Activated CD8-positive, alpha-beta memory T cell treated with anti-CD3 and anti-CD28 coated beads, Interleukin-2, amount 50 U/mL, for 24 hours (primary cell): ENCODE results near the gene IFITM1.
"Not testable (repeated sequence)": the region's sequence is repeated elsewhere in the genome, so short reads cannot be mapped to it uniquely, and the experiment has no call there.

Experiments
- DNase-seq: peaks from one replicate; pipeline ENCODE4 v3.0.0-alpha.2; 2020; ENCODE audit errors: extremely low read depth

The IFITM1 gene

GRCh38 chr11:293852-294661 is 19.8 kb upstream of the IFITM1 start:
- no peak for DNase-seq

DNA sequence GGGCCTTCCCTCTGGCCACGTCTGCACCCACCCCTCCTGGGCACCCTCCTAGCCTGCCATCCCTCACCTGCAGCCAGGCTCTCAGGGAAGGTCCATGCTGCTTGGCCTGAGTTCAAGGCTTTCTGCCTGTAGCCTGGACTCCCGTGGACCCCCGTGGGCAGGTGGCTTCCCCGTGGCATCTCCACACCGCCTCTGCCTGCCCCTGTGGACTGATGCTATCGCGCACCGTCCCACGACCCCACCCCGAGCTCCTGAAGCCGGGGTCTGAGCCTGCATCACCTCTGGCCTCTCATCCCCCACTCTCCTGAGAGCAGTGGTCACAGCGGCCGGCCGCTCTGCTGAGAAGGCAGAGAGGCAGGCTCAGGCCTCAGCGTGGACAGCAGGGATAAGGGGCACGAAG is 19.1 kb upstream of the IFITM1 start:
- DNase-seq = no peak

- DNase-seq = no peak
These were observed 18.3 kb upstream of the IFITM1 start for GRCh38 chr11:295351-296170.

GRCh38 chr11:296171-297050 is 17.4 kb upstream of the IFITM1 start:
- no peak for DNase-seq

GRCh38 chr11:297051-297585 is 16.7 kb upstream of the IFITM1 start:
- DNase-seq = no peak

GRCh38 chr11:297586-298405 is 16.0 kb upstream of the IFITM1 start:
- no peak for DNase-seq

DNA sequence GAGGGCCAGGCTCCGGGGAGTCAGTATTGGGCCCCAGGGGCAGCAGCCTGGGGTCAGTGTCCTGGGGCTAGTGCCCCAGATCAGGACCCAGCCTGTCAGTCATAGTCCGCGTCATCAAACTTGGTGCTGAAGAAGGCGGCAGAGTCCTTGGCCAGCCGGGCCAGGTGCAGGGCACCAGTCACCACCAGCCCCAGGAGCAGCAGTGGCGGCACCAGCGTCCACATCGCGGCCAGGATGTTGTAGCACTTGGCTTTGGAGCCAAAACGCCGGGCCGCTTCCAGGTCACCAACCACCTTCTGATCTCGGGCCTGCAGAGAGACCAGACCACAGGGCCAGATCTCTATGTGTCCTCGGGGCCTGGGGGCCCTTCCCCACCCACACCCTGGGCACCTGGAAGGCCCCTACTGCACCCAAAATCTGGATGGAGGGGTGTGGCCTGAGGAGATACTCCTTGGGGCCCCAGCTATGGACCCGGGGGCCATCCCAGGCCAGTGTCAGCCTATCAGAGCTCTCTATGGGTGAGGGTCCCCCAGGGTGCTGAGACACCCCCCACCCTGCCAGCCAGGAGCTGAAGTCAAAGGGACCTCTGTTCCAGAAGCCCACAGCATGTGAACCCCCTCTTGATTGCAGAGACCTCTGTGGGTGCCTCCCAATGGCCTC is 15.3 kb upstream of the IFITM1 start:
- DNase-seq = no peak

DNA sequence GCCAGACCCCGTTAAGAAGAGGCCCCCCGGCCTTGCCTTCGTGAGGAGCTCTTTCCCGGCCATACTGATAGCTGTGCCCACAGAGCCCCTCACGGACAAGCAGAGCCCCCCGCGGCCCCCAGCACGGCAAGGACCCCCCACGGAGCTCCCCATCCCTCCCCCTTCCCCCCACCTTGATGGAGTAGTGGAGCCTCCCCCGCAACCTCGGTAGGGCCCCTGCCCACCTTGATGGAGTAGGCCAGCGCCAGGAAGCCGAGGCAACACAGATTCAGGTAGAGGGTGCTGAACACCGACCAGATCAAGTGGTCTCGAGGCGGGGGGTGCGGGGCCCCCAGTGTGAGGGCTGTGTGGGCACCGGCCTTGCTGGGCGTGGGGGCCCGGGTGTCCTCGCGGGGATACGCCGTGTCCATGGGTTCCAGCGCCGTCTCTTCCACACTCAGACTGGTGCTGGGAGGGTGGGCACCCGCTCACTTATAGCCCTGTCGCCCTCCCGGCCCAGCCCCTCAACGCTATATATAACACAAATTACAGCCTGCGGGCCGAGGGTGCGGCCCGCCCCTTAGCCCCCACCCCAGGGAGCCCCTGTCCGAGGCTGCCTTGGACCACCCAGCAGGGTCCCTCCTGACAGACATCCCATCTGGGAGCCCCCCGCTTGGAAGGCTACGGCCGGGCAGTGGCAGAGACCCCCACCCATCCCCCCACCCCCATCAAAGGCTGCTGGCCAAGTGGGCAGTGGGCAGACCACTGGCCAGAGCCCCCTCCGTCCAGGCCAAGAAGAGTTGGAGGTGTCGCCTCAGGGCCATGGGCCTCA is 14.6 kb upstream of the IFITM1 start, which contains the start of gene IFITM5:
Gene IFITM5 (minus strand): TSS at position 446 of the 811 bp plus-strand sequence. CDS start 36 bp downstream, at position 410.
- DNase-seq = no peak

DNA sequence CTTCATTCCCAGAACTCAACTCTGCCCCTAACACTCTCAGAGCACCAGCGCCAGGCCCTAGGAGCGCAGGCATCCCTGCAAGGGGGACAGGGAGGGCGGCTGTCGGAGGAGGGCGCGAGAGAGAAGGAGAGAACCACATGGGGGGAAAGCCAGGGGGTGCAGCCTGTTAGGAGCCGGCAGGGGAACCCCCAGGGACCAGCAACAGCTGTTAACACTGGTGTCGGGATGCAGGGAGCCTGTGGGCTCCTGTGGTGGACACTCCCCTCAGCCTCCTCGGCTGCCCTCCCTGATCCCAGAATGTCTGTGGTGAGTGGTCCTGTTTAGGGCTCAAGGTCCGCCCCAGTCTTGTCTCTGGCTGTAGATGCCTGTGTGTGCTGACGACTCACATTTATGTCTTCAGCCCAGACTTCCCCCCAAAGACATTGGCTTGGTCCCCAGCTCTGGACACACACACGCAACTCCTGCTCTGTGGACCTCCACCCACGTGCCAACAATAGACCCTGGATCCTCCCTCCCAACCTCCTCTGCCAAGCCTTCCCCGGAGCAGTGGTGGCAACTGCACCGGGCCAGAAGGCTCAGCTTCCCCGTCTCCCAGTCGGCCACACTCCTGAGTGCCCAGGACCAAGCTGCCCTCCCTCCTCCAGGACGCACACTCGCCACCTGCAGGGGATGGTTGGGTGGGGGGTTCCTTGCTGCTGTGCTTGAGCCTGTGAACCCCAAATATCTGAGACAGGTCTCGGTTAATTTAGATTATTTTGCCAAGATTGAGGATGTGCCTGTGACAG is 13.7 kb upstream of the IFITM1 start:
- DNase-seq = no peak

GRCh38 chr11:303363-303762 is 10.5 kb upstream of the IFITM1 start:
- DNase-seq = no peak

- no peak for DNase-seq
These were observed 9.8 kb upstream of the IFITM1 start for GRCh38 chr11:304061-304506.

GRCh38 chr11:304915-305843 is 8.7 kb upstream of the IFITM1 start:
- no peak for DNase-seq

- DNase-seq = no peak
These were observed 8.0 kb upstream of the IFITM1 start for GRCh38 chr11:305844-306211.

DNA sequence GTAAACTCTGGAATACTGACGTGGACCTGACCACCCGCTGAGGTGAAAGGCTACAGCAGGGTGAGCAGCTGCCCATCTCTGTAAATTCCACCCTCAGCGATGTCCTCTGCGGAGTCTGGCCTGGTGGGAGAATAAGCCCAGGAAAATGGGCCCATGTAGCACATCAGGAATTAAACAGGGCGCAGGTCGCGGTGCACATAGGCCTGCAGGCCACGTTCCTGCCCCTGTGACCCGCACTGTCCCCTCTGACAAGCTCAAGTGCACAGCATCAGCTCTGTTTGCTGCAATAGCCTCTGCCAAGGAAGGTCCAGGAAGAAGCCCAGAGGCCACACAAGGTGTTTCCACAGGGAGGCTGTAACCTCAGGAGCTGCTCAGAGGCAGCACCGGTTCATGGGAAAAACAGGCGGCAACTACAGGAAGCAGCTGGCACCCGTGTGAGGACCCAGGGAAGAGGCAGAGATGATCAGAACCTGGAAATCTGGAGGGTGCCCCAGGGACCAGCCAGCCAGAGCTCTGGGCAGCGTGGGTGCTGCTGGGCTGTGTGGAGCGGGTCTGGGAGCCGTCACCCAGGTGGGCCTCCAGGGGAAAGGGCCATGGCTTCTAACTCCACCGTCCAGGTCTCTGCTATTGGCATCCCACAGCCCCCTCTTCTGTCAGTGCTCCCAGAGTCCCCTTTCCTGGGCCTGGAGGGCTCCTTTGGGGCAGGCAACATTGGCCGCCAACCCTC is 7.0 kb upstream of the IFITM1 start:
- DNase-seq = no peak

GRCh38 chr11:307766-308708 is 5.8 kb upstream of the IFITM1 start, which contains the start of gene IFITM2:
IFITM2 (plus strand) TSS chr11:307816; CDS start chr11:308193, 377 bp downstream.
- not testable (repeated sequence) for DNase-seq
